Activated CD4-positive, alpha-beta memory T cell treated with anti-CD3 and anti-CD28 coated beads, Interleukin-2, amount 10 ng/mL, durations not matched to agents 7 days and 5 days (primary cell): ENCODE data around the gene PLA2G2F. TPM values are rescaled to one million over a fixed set of nuclear protein-coding genes. Genes with fewer than 3 reads are reported as not detected.

Experiments used
- CTCF ChIA-PET: fragments of 350-600 bp; sonication (Branson Sonifier 250); formaldehyde crosslinking; loops from one replicate; lab custom pipeline; 2021; ENCODE audit warnings: antibody characterized with exemption, inconsistent platforms; lab: Charles Lee
- POLR2A ChIA-PET: fragments of 350-600 bp; sonication (Branson Sonifier 250); formaldehyde crosslinking; loops from one replicate; lab custom pipeline; 2021; ENCODE audit warnings: antibody characterized with exemption; lab: Charles Lee
- DNase-seq: peaks from one replicate; pipeline ENCODE4 v3.0.0-alpha.2; 2020
- H3K27ac Mint-ChIP-seq: one replicate; pipeline ENCODE4 v1.8.0; 2021; ENCODE audit warnings: mild to moderate bottlenecking, mixed read lengths
- H3K27me3 Mint-ChIP-seq: one replicate; pipeline ENCODE4 v1.8.0; 2021; ENCODE audit warnings: mixed read lengths
- H3K36me3 Mint-ChIP-seq: one replicate; pipeline ENCODE4 v1.8.0; 2021; ENCODE audit warnings: low read depth, mixed read lengths
- H3K4me1 Mint-ChIP-seq: one replicate; pipeline ENCODE4 v1.8.0; 2021; ENCODE audit warnings: mixed read lengths
- H3K4me3 Mint-ChIP-seq: one replicate; pipeline ENCODE4 v1.8.0; 2021; ENCODE audit warnings: mild to moderate bottlenecking, mixed read lengths
- H3K9me3 Mint-ChIP-seq: one replicate; pipeline ENCODE4 v1.8.0; 2021; ENCODE audit warnings: mixed read lengths
- total RNA-seq, 2 experiments: library from RNA; stranded (reverse); gene quantifications; one replicate each; pipeline ENCODE4 v1.2.3, GENCODE V29; 2021

The PLA2G2F gene
- total RNA-seq, 2 experiments from 2014 or later, result not detected

- DNase-seq, result no peak
- Mint-ChIP-seq H3K27me3 (no peaks in the 10 kb centered on the region), H3K9me3 (no peaks in the 10 kb centered on the region), H3K36me3 (no peaks in the 10 kb centered on the region), H3K4me1 (peaks cover 16% of the 10 kb centered on the region), H3K27ac (no peak overlapping the region), H3K4me3 (peak overlapping the region; percentile 62)
- ChIA-PET CTCF (interaction anchor here (0.5 to 5.2 kb wide), 14 partner anchors 13 to 271 kb away, joined by 3 to 48 read pairs (median 5); partner anchors contain the start of gene OTUD3), POLR2A (no interaction called here)
Observed at GRCh38 chr1:20152599-20152930, 13.4 kb downstream of the PLA2G2F start.

GRCh38 chr1:20153000-20153418 lies 13.9 kb downstream of the PLA2G2F start:
- Mint-ChIP-seq H3K4me1 (peaks cover 16% of the 10 kb centered on the region), H3K27me3 (no peaks in the 10 kb centered on the region), H3K9me3 (no peaks in the 10 kb centered on the region), H3K27ac (no peak overlapping the region), H3K36me3 (no peaks in the 10 kb centered on the region), H3K4me3 (no peak overlapping the region)
- ChIA-PET CTCF (interaction anchor here (0.5 to 5.2 kb wide), 12 partner anchors 18 to 317 kb away, joined by 3 to 48 read pairs (median 6); partner anchors contain the start of gene OTUD3), POLR2A (no interaction called here)
- no peak for DNase-seq

- CTCF ChIA-PET, result interaction anchor here (0.6 to 5.2 kb wide), 5 partner anchors 17 to 346 kb away, joined by 4 to 48 read pairs (median 6); partner anchors contain the start of gene OTUD3
- POLR2A ChIA-PET, result no interaction called here
Observed at GRCh38 chr1:20154301-20154831, 15.2 kb downstream of the PLA2G2F start.

GRCh38 chr1:20158358-20159070 lies 19.4 kb downstream of the PLA2G2F start:
- no peaks in the 10 kb centered on the region for H3K27me3 Mint-ChIP-seq
- H3K4me1 Mint-ChIP-seq, result peaks cover 12% of the 10 kb centered on the region
- no peaks in the 10 kb centered on the region for H3K36me3 Mint-ChIP-seq
- H3K27ac Mint-ChIP-seq, result no peak overlapping the region
- CTCF ChIA-PET, result no interaction called here
- POLR2A ChIA-PET, result no interaction called here
- H3K9me3 Mint-ChIP-seq, result peaks cover 19% of the 10 kb centered on the region
- DNase-seq, result no peak
- H3K4me3 Mint-ChIP-seq, result no peak overlapping the region

More at GRCh38 chr1:20154301-20154831, 15.2 kb downstream of the PLA2G2F start:
- peak overlapping the region; percentile 12 for H3K4me3 Mint-ChIP-seq
- H3K36me3 Mint-ChIP-seq, result no peaks in the 10 kb centered on the region
- H3K4me1 Mint-ChIP-seq, result peaks cover 16% of the 10 kb centered on the region
- no peak overlapping the region for H3K27ac Mint-ChIP-seq
- H3K27me3 Mint-ChIP-seq, result no peaks in the 10 kb centered on the region
- no peak for DNase-seq
- peaks cover 6% of the 10 kb centered on the region for H3K9me3 Mint-ChIP-seq

- Mint-ChIP-seq H3K27me3 (no peaks in the 10 kb centered on the region), H3K4me3 (no peak overlapping the region), H3K27ac (no peak overlapping the region), H3K4me1 (no peaks in the 10 kb centered on the region), H3K9me3 (peaks cover 19% of the 10 kb centered on the region), H3K36me3 (no peaks in the 10 kb centered on the region)
- DNase-seq, result no peak
- CTCF ChIA-PET, result no interaction called here
- POLR2A ChIA-PET, result no interaction called here
Observed at GRCh38 chr1:20160034-20160433, 20.9 kb downstream of the PLA2G2F start.

- peaks cover 3% of the 10 kb centered on the region for H3K27me3 Mint-ChIP-seq
- H3K27ac Mint-ChIP-seq, result no peak overlapping the region
- DNase-seq, result no peak
- ChIA-PET CTCF (interaction anchor here (0.7 to 6.1 kb wide), 6 partner anchors 13 to 48 kb away, joined by 3 to 41 read pairs (median 9); no protein-coding TSS in a partner anchor), POLR2A (no interaction called here)
- no peaks in the 10 kb centered on the region for H3K36me3 Mint-ChIP-seq
- no peaks in the 10 kb centered on the region for H3K4me1 Mint-ChIP-seq
- no peak overlapping the region for H3K4me3 Mint-ChIP-seq
- peaks cover 16% of the 10 kb centered on the region for H3K9me3 Mint-ChIP-seq
Observed at GRCh38 chr1:20164694-20165202, 25.6 kb downstream of the PLA2G2F start.

GRCh38 chr1:20165522-20165951 lies 26.4 kb downstream of the PLA2G2F start:
- ChIA-PET POLR2A (no interaction called here), CTCF (interaction anchor here (0.8 to 6.1 kb wide), 7 partner anchors 10 to 47 kb away, joined by 3 to 41 read pairs (median 5); no protein-coding TSS in a partner anchor)
- H3K27ac Mint-ChIP-seq, result no peak overlapping the region
- H3K4me3 Mint-ChIP-seq, result no peak overlapping the region
- H3K27me3 Mint-ChIP-seq, result peaks cover 3% of the 10 kb centered on the region
- H3K9me3 Mint-ChIP-seq, result peaks cover 13% of the 10 kb centered on the region
- no peaks in the 10 kb centered on the region for H3K36me3 Mint-ChIP-seq
- peak; percentile 30 for DNase-seq
- H3K4me1 Mint-ChIP-seq, result no peaks in the 10 kb centered on the region

- CTCF ChIA-PET, result interaction anchor here (0.8 to 6.1 kb wide), 7 partner anchors 9 to 47 kb away, joined by 3 to 41 read pairs (median 5); no protein-coding TSS in a partner anchor
- Mint-ChIP-seq H3K4me3 (no peak overlapping the region), H3K4me1 (peaks cover under 1% of the 10 kb centered on the region), H3K36me3 (no peaks in the 10 kb centered on the region), H3K27ac (no peak overlapping the region), H3K9me3 (peaks cover 9% of the 10 kb centered on the region), H3K27me3 (peaks cover 3% of the 10 kb centered on the region)
- POLR2A ChIA-PET, result no interaction called here
- DNase-seq, result no peak
Observed at GRCh38 chr1:20166051-20166450, 26.9 kb downstream of the PLA2G2F start.

- POLR2A ChIA-PET, result no interaction called here
- Mint-ChIP-seq H3K4me1 (peaks cover 8% of the 10 kb centered on the region), H3K27ac (no peak overlapping the region), H3K4me3 (no peak overlapping the region), H3K36me3 (no peaks in the 10 kb centered on the region), H3K9me3 (peaks cover 3% of the 10 kb centered on the region), H3K27me3 (peaks cover 3% of the 10 kb centered on the region)
- CTCF ChIA-PET, result interaction anchor here (0.7 to 6.1 kb wide), 3 partner anchors 12 to 28 kb away, joined by 3 to 41 read pairs (median 6); no protein-coding TSS in a partner anchor
- no peak for DNase-seq
Observed at GRCh38 chr1:20167126-20167525, 28.0 kb downstream of the PLA2G2F start.

- DNase-seq, result no peak
- CTCF ChIA-PET, result interaction anchor here (1.0 to 2.2 kb wide), 2 partner anchors 17 to 25 kb away, joined by 3 to 6 read pairs; no protein-coding TSS in a partner anchor
- POLR2A ChIA-PET, result no interaction called here
- Mint-ChIP-seq H3K36me3 (no peaks in the 10 kb centered on the region), H3K4me1 (peaks cover 12% of the 10 kb centered on the region), H3K27ac (no peak overlapping the region), H3K9me3 (peaks cover 3% of the 10 kb centered on the region), H3K27me3 (peaks cover 3% of the 10 kb centered on the region), H3K4me3 (no peak overlapping the region)
Observed at GRCh38 chr1:20168564-20169491, 29.7 kb downstream of the PLA2G2F start.

GRCh38 chr1:20169932-20170331 lies 30.8 kb downstream of the PLA2G2F start:
- H3K4me3 Mint-ChIP-seq, result no peak overlapping the region
- peaks cover 3% of the 10 kb centered on the region for H3K27me3 Mint-ChIP-seq
- peaks cover 3% of the 10 kb centered on the region for H3K9me3 Mint-ChIP-seq
- H3K27ac Mint-ChIP-seq, result no peak overlapping the region
- peaks cover 12% of the 10 kb centered on the region for H3K4me1 Mint-ChIP-seq
- no peak for DNase-seq
- ChIA-PET CTCF (interaction anchor here (0.8 kb wide), 1 partner anchor 26 kb away, joined by 3 read pairs; no protein-coding TSS in a partner anchor), POLR2A (interaction anchor here (1.1 kb wide), 1 partner anchor 11 kb away, joined by 3 read pairs; no protein-coding TSS in a partner anchor)
- no peaks in the 10 kb centered on the region for H3K36me3 Mint-ChIP-seq

GRCh38 chr1:20172033-20172590 lies 33.0 kb downstream of the PLA2G2F start:
- Mint-ChIP-seq H3K27ac (no peak overlapping the region), H3K36me3 (no peaks in the 10 kb centered on the region), H3K4me3 (no peak overlapping the region), H3K4me1 (peaks cover 12% of the 10 kb centered on the region), H3K27me3 (peaks cover 2% of the 10 kb centered on the region), H3K9me3 (no peaks in the 10 kb centered on the region)
- no peak for DNase-seq
- POLR2A ChIA-PET, result interaction anchor here (2.7 kb wide), 1 partner anchor 16 kb away, joined by 13 read pairs; no protein-coding TSS in a partner anchor
- CTCF ChIA-PET, result interaction anchor here (0.7 to 2.0 kb wide), 6 partner anchors 8 to 590 kb away, joined by 3 to 7 read pairs (median 4); no protein-coding TSS in a partner anchor
